OCI-LY7 (cell line): ENCODE data around the gene PTHLH. TPM values are rescaled to one million over a fixed set of nuclear protein-coding genes. Genes with fewer than 3 reads are reported as not detected.

Experiments
- BruUV-seq: library from RNA; stranded (reverse); fragments of 400-500 nt; replicated peaks from 2 replicates; lab custom pipeline; 2021; lab: Mats Ljungman, UMichigan
- CTCF ChIA-PET: fragments of 300-600 bp; sonication (Branson Sonifier 250); formaldehyde crosslinking; loops from one replicate; lab custom pipeline; 2022; ENCODE audit warnings: antibody characterized with exemption; ENCODE audit not compliant: unreplicated experiment; lab: Charles Lee
- POLR2A ChIA-PET: fragments of 300-600 bp; sonication (Branson Sonifier 250); formaldehyde crosslinking; loops from one replicate; lab custom pipeline; 2022; ENCODE audit warnings: antibody characterized with exemption; lab: Charles Lee
- DNase-seq: peaks from one replicate; pipeline ENCODE4 v3.0.0-alpha.2; 2015; ENCODE audit warnings: low spot score
- H2AFZ ChIP-seq: fragments of 200-600 bp; sonication (generic), shearing (Covaris generic); 2 replicates; pipeline ENCODE4 v1.6.1; 2014; ENCODE audit warnings: mild to moderate bottlenecking, antibody characterized with exemption, low read length, moderate library complexity
- H3K27ac ChIP-seq: fragments of 200-600 bp; sonication (generic); 2 replicates; pipeline ENCODE4 v1.5.1; 2014; ENCODE audit warnings: mixed run types, low read depth, mild to moderate bottlenecking, moderate library complexity, low read length, inconsistent platforms; ENCODE audit not compliant: poor library complexity, severe bottlenecking
- H3K36me3 ChIP-seq: fragments of 200-600 bp; sonication (generic); 2 replicates; pipeline ENCODE4 v1.6.1; 2014; ENCODE audit warnings: mild to moderate bottlenecking, antibody characterized with exemption, low read length, moderate library complexity, mixed read lengths; ENCODE audit not compliant: insufficient read depth
- H3K4me1 ChIP-seq: fragments of 200-600 bp; sonication (generic); 2 replicates; pipeline ENCODE4 v1.5.1; 2014; ENCODE audit warnings: mild to moderate bottlenecking, low read length; ENCODE audit not compliant: insufficient read depth, poor library complexity, severe bottlenecking
- H3K4me2 ChIP-seq: fragments of 200-600 bp; sonication (generic); 2 replicates; pipeline ENCODE4 v1.6.1; 2014; ENCODE audit warnings: mild to moderate bottlenecking, low read length
- H3K4me3 ChIP-seq: fragments of 200-600 bp; sonication (generic); 2 replicates; pipeline ENCODE4 v1.5.1; 2014; ENCODE audit warnings: mild to moderate bottlenecking, low read depth, low read length; ENCODE audit not compliant: poor library complexity, severe bottlenecking
- H3K79me2 ChIP-seq: fragments of 200-600 bp; sonication (generic); 2 replicates; pipeline ENCODE4 v1.6.1; 2016; ENCODE audit warnings: low read depth, mild to moderate bottlenecking, low read length, moderate library complexity, mixed read lengths; ENCODE audit not compliant: insufficient read depth
- H3K9me2 ChIP-seq: fragments of 200-600 bp; sonication (generic); 2 replicates; pipeline ENCODE4 v1.6.1; 2016; ENCODE audit warnings: mild to moderate bottlenecking, low read length, mixed read lengths; ENCODE audit not compliant: insufficient read depth
- H3K9me3 ChIP-seq: fragments of 200-600 bp; sonication (generic); 2 replicates; pipeline ENCODE4 v1.6.1; 2014; ENCODE audit warnings: mild to moderate bottlenecking, mixed run types, low read length, mixed read lengths
- H4K20me1 ChIP-seq: fragments of 200-600 bp; sonication (generic); 2 replicates; pipeline ENCODE4 v1.6.1; 2014; ENCODE audit warnings: mild to moderate bottlenecking, antibody characterized with exemption, low read length, moderate library complexity, mixed read lengths; ENCODE audit not compliant: insufficient read depth
- EZH2phosphoT487 ChIP-seq: fragments of 200-600 bp; sonication (generic); IDR thresholded peaks from 2 replicates; pipeline ENCODE4 v1.6.1; 2018; ENCODE audit warnings: low read depth, borderline replicate concordance, mild to moderate bottlenecking, mixed run types, antibody characterized with exemption, low read length, moderate library complexity, mixed read lengths
- intact Hi-C: fragments of 100-400 bp; cut with micrococcal nuclease; formaldehyde crosslinking; loops from one replicate; pipeline ENCODE4 v1.10.0; 2022; ENCODE audit not compliant: unreplicated experiment
- total RNA-seq, 2 experiments: library from RNA; depleted of rRNA in 1 of 2; stranded (reverse); fragments of >200 nt in 1 of 2; shearing (Covaris generic) in 1 of 2; gene quantifications; 2 replicates each; pipeline ENCODE4 v1.2.3, GENCODE V29; 2014 to 2022
- TF ChIP-seq, protein P1 (sequence below): fragments of 200-600 bp; sonication (generic); conservative IDR thresholded peaks from 2 replicates; pipeline ENCODE4 v1.5.1; 2014; ENCODE audit warnings: mild to moderate bottlenecking, antibody characterized with exemption, low read length, moderate library complexity, mixed read lengths

PTHLH gene
- total RNA-seq, 2 experiments from 2014 or later, result not detected

DNA sequence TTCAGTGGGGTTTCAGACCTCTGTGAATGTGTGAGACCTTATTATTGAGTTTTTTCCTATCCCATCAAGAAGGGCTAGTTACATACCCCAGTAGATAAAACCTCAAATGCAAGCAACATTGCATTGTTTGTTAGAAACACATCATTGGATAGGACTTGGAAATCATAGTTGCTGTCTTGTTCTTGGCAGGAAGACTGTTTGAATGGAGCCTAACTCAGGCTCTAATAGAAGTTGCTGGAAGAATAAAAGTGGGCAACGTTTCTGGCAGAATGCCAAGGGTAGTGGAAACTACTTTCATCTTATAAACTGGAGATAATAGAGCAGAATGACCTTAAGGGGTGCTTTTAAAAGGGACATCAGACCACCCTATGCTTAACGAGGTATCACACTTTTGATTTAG lies 9.9 kb upstream of the PTHLH start:
- Histone ChIP-seq H4K20me1 (no peaks in the 10 kb centered on the region), H3K4me2 (no peak overlapping the region), H2AFZ (no peak overlapping the region), H3K4me1 (no peaks in the 10 kb centered on the region), H3K79me2 (no peaks in the 10 kb centered on the region), H3K9me2 (no peaks in the 10 kb centered on the region), H3K36me3 (no peaks in the 10 kb centered on the region), H3K4me3 (no peak overlapping the region), H3K9me3 (no peaks in the 10 kb centered on the region), H3K27ac (no peak overlapping the region)
- BruUV-seq, result no TSS peak
- intact Hi-C loops, result no loop called here
- CTCF ChIA-PET, result no interaction called here
- TF ChIP-seq, protein P1, sequence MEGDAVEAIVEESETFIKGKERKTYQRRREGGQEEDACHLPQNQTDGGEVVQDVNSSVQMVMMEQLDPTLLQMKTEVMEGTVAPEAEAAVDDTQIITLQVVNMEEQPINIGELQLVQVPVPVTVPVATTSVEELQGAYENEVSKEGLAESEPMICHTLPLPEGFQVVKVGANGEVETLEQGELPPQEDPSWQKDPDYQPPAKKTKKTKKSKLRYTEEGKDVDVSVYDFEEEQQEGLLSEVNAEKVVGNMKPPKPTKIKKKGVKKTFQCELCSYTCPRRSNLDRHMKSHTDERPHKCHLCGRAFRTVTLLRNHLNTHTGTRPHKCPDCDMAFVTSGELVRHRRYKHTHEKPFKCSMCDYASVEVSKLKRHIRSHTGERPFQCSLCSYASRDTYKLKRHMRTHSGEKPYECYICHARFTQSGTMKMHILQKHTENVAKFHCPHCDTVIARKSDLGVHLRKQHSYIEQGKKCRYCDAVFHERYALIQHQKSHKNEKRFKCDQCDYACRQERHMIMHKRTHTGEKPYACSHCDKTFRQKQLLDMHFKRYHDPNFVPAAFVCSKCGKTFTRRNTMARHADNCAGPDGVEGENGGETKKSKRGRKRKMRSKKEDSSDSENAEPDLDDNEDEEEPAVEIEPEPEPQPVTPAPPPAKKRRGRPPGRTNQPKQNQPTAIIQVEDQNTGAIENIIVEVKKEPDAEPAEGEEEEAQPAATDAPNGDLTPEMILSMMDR, result no peak
- TF ChIP-seq EZH2phosphoT487, result no peak
- POLR2A ChIA-PET, result no interaction called here
- DNase-seq, result no peak

DNA sequence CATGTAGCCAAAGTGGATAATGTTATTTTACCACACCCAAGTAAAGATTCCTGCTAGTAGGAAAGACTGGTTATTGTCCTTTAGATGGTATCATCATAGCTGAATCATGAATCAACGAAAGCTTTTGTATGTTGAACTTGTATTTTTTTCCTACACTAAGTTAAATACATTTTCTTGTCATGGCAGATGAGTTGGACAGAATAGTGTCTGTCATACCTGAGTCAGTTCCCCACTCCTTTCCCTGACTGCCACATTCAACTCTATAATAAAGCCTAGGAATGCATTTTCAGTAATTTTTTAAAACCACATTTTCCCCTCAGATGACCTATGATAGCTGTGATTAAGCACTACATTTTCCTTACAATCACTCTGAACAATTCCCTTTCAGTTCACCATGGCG lies 9.3 kb upstream of the PTHLH start:
- H4K20me1 ChIP-seq, result no peaks in the 10 kb centered on the region
- intact Hi-C loops, result no loop called here
- no peaks in the 10 kb centered on the region for H3K36me3 ChIP-seq
- POLR2A ChIA-PET, result no interaction called here
- H3K4me1 ChIP-seq, result no peaks in the 10 kb centered on the region
- BruUV-seq, result no TSS peak
- CTCF ChIA-PET, result no interaction called here
- DNase-seq, result no peak
- H3K9me2 ChIP-seq, result no peaks in the 10 kb centered on the region
- H3K9me3 ChIP-seq, result no peaks in the 10 kb centered on the region
- H3K79me2 ChIP-seq, result no peaks in the 10 kb centered on the region
- no peak for TF ChIP-seq EZH2phosphoT487
- TF ChIP-seq, protein P1, result no peak
- no peak overlapping the region for H3K4me2 ChIP-seq
- no peak overlapping the region for H3K27ac ChIP-seq
- no peak overlapping the region for H2AFZ ChIP-seq
- no peak overlapping the region for H3K4me3 ChIP-seq

DNA sequence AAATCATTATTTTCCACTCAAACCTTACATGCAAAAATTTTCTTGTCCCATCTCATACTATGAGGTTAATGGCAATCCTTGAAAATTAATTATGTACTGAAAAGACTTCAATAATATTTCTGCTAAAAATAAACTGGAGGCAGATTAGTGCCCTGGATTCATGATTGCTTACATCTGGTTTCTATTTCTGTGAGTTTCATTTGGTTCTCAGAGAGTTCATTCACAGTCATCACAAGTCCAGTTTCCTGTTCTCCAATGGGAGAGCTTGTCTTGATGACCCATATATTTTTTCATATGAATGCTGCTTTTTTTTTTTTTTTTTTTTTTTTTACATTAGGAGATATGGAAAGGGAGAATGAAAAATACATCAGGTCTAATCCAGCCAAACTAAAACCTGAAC lies 6.6 kb upstream of the PTHLH start:
- Histone ChIP-seq H3K4me3 (no peak overlapping the region), H3K9me3 (no peaks in the 10 kb centered on the region), H3K4me1 (no peaks in the 10 kb centered on the region), H3K79me2 (no peaks in the 10 kb centered on the region), H3K36me3 (no peaks in the 10 kb centered on the region), H3K27ac (no peak overlapping the region), H3K4me2 (no peak overlapping the region), H3K9me2 (no peaks in the 10 kb centered on the region), H4K20me1 (no peaks in the 10 kb centered on the region), H2AFZ (no peak overlapping the region)
- no TSS peak for BruUV-seq
- DNase-seq, result no peak
- ChIA-PET POLR2A (interaction anchor here (0.6 to 0.7 kb wide), 2 partner anchors 15 to 43 kb away, joined by 3 to 4 read pairs; no protein-coding TSS in a partner anchor), CTCF (no interaction called here)
- TF ChIP-seq, protein P1, result no peak
- no peak for TF ChIP-seq EZH2phosphoT487
- intact Hi-C loops, result no loop called here
